ENCODE results near the gene RAI1. TPM values are rescaled to one million over a fixed set of nuclear protein-coding genes. Genes with fewer than 3 reads are reported as not detected.
A peak's percentile ranks its signal among the peaks of the same experiment; 100 is the strongest.

RAI1 gene
- total RNA-seq, 1 experiment from 2014 or later = 86.3 TPM

- Histone ChIP-seq H3K4me1 (replicated peaks; ENCODE audit: insufficient read depth) (peaks cover 93% of the 10 kb centered on the region), H2AFZ (no peak overlapping the region), H3K79me2 (ENCODE audit: low read depth) (peaks cover 94% of the 10 kb centered on the region), H3F3A (ENCODE audit: insufficient read depth, low read depth) (peaks cover 57% of the 10 kb centered on the region), H3K4me3 (peak overlapping the region; percentile 96; the same call in 1 of the 2 replicates), H3K9me3 (ENCODE audit: insufficient read depth, low read depth) (no peaks in the 10 kb centered on the region), H4K20me1 (ENCODE audit: insufficient read depth) (peaks cover 22% of the 10 kb centered on the region), H3K4me2 (peak overlapping the region; percentile 88), H3K9me2 (ENCODE audit: insufficient read depth) (no peaks in the 10 kb centered on the region), H3K27ac (peak overlapping the region; percentile 94), H3K27me3 (ENCODE audit: insufficient read depth, low read depth) (no peaks in the 10 kb centered on the region), H3K36me3 (ENCODE audit: low read depth) (0 out of 2 replicates have a peak, but pooled peaks cover 7% of the 10 kb centered on the region)
- no TSS peak for BruUV-seq (replicated peaks)
- ChIA-PET POLR2A (ENCODE audit: unreplicated experiment) (interaction anchor here (0.6 kb wide), 2 partner anchors 9 to 18 kb away, joined by 3 to 6 read pairs; no protein-coding TSS in a partner anchor), CTCF (no interaction called here)
- intact Hi-C loops (cut with micrococcal nuclease; ENCODE audit: unreplicated experiment) = no loop called here
- DNase-seq = peak; percentile 23 to 58
- TF ChIP-seq EZH2 (IDR thresholded peaks at IDR 0.05; ENCODE audit: low read depth) (no peak), CTCF (conservative IDR thresholded peaks at IDR 0.05) (no peak)
Observed at GRCh38 chr17:17692353-17693252, 11.3 kb downstream of the RAI1 start.

- peak overlapping the region; percentile 88 for H3K4me2 ChIP-seq
- peaks cover 30% of the 10 kb centered on the region for H4K20me1 ChIP-seq (ENCODE audit: insufficient read depth)
- peaks cover 89% of the 10 kb centered on the region for H3K4me1 ChIP-seq (replicated peaks; ENCODE audit: insufficient read depth)
- peaks cover 94% of the 10 kb centered on the region for H3K79me2 ChIP-seq (ENCODE audit: low read depth)
- intact Hi-C loops (cut with micrococcal nuclease; ENCODE audit: unreplicated experiment) = no loop called here
- CTCF ChIA-PET = no interaction called here
- H3F3A ChIP-seq (ENCODE audit: insufficient read depth, low read depth) = peaks cover 64% of the 10 kb centered on the region
- H3K36me3 ChIP-seq (ENCODE audit: low read depth) = 0 out of 2 replicates have a peak, but pooled peaks cover 7% of the 10 kb centered on the region
- peak overlapping the region; percentile 73 for H2AFZ ChIP-seq
- no peaks in the 10 kb centered on the region for H3K9me3 ChIP-seq (ENCODE audit: insufficient read depth, low read depth)
- POLR2A ChIA-PET (ENCODE audit: unreplicated experiment) = interaction anchor here (0.5 to 0.6 kb wide), 4 partner anchors 17 to 311 kb away, joined by 3 to 6 read pairs (median 4); no protein-coding TSS in a partner anchor
- peak; percentile 70 to 79 for DNase-seq
- BruUV-seq (replicated peaks) = TSS peak; percentile 86
- no peaks in the 10 kb centered on the region for H3K27me3 ChIP-seq (ENCODE audit: insufficient read depth, low read depth)
- H3K4me3 ChIP-seq = peak overlapping the region; percentile 96
- TF ChIP-seq EZH2 (IDR thresholded peaks at IDR 0.05; ENCODE audit: low read depth) (no peak), CTCF (conservative IDR thresholded peaks at IDR 0.05) (no peak)
- no peaks in the 10 kb centered on the region for H3K9me2 ChIP-seq (ENCODE audit: insufficient read depth)
- peak overlapping the region; percentile 94 for H3K27ac ChIP-seq
Observed at GRCh38 chr17:17693253-17694168, 12.3 kb downstream of the RAI1 start.

Data from PC-9 (cell line).